ENCODE measurements around the gene TTC7B.

TTC7B gene

DNA sequence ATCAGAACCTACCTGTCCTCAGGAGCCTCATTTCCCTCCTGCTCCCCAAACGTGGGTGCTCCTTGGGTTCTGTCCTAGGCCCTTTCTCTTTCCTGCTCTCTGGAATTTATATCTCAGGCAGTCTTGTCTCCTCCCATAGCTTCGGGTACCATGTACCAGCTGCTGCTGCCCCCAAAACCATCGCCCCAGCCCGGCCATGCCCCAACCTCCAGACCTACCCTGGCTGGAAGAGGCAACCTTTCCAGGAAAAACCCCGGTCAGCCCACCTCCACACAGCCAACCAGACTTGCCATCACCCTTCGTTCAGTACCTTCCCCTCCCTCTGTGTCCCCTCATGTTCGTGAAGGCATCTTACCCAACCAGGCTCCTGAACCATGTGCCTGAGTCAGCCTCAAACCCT is 254.3 kb downstream of the TTC7B start:
- no peak overlapping the region for H3K27ac ChIP-seq (ENCODE audit: insufficient read depth, low read depth, low read length, poor library complexity, severe bottlenecking)
- no peaks in the 10 kb centered on the region for H3K36me3 ChIP-seq (ENCODE audit: control insufficient read depth, insufficient read depth, low read length)
- H3K27me3 ChIP-seq (ENCODE audit: control insufficient read depth, insufficient read depth, low read length, poor library complexity, severe bottlenecking), result no peaks in the 10 kb centered on the region
- no peaks in the 10 kb centered on the region for H3K9me3 ChIP-seq (ENCODE audit: control insufficient read depth, low read length)
- no peak overlapping the region for H3K4me3 ChIP-seq (ENCODE audit: insufficient read depth, low read depth, low read length)
- peaks cover 6% of the 10 kb centered on the region for H3K4me1 ChIP-seq (ENCODE audit: control insufficient read depth, insufficient read depth, low read length)
- WGBS, 2 experiments, result 90 to 94% methylated on average over 7 of the region's 7 CpGs

DNA sequence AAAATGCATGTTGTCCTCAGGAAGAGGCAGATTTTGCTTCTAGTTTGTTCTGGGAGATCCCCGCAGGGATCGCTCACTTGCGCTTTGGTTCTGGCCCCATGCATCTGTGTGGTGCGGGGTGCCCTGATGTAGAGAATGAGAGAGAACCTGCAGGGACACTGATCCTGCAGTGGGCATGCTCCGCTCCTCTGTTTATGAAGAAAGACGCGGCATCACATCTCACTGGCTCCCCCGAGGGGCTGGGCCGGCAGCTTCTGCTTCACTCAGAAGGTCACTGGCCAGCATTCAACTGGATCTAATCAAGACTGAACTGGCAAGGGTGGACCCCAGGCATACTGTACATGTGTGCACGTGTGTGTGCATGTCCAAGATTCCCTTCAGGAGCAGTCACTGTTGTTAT is 255.2 kb downstream of the TTC7B start:
- no peak overlapping the region for H3K4me3 ChIP-seq (ENCODE audit: insufficient read depth, low read depth, low read length)
- peaks cover 10% of the 10 kb centered on the region for H3K4me1 ChIP-seq (ENCODE audit: control insufficient read depth, insufficient read depth, low read length)
- H3K9me3 ChIP-seq (ENCODE audit: control insufficient read depth, low read length), result no peaks in the 10 kb centered on the region
- WGBS, 2 experiments, result 82 to 88% methylated on average over 10 of the region's 10 CpGs
- no peaks in the 10 kb centered on the region for H3K36me3 ChIP-seq (ENCODE audit: control insufficient read depth, insufficient read depth, low read length)
- H3K27me3 ChIP-seq (ENCODE audit: control insufficient read depth, insufficient read depth, low read length, poor library complexity, severe bottlenecking), result no peaks in the 10 kb centered on the region
- no peak overlapping the region for H3K27ac ChIP-seq (ENCODE audit: insufficient read depth, low read depth, low read length, poor library complexity, severe bottlenecking)

DNA sequence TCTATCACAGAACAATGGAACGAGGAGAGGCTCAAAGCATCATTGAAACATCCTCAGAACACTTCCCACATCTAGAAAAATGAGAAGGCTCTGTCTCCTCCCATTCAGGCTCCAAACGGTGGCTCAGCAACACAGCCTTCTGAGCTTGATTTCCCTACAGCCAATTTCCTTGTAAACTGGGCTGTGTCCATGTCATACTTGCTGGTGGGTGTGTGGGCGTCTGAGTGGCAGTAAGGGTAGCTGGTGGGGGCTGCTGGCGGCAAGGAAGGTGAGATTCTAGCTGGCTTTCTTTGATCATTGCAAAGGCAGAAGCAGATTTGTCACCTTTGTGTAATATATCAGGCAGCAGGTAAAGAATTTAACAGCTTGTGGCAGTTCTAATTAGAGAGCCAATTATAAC is 255.7 kb downstream of the TTC7B start:
- peaks cover 15% of the 10 kb centered on the region for H3K4me1 ChIP-seq (ENCODE audit: control insufficient read depth, insufficient read depth, low read length)
- 89 to 91% methylated on average over 4 of the region's 4 CpGs for WGBS, 2 experiments
- H3K27ac ChIP-seq (ENCODE audit: insufficient read depth, low read depth, low read length, poor library complexity, severe bottlenecking), result no peak overlapping the region
- no peaks in the 10 kb centered on the region for H3K27me3 ChIP-seq (ENCODE audit: control insufficient read depth, insufficient read depth, low read length, poor library complexity, severe bottlenecking)
- H3K9me3 ChIP-seq (ENCODE audit: control insufficient read depth, low read length), result no peaks in the 10 kb centered on the region
- H3K4me3 ChIP-seq (ENCODE audit: insufficient read depth, low read depth, low read length), result no peak overlapping the region
- H3K36me3 ChIP-seq (ENCODE audit: control insufficient read depth, insufficient read depth, low read length), result no peaks in the 10 kb centered on the region

DNA sequence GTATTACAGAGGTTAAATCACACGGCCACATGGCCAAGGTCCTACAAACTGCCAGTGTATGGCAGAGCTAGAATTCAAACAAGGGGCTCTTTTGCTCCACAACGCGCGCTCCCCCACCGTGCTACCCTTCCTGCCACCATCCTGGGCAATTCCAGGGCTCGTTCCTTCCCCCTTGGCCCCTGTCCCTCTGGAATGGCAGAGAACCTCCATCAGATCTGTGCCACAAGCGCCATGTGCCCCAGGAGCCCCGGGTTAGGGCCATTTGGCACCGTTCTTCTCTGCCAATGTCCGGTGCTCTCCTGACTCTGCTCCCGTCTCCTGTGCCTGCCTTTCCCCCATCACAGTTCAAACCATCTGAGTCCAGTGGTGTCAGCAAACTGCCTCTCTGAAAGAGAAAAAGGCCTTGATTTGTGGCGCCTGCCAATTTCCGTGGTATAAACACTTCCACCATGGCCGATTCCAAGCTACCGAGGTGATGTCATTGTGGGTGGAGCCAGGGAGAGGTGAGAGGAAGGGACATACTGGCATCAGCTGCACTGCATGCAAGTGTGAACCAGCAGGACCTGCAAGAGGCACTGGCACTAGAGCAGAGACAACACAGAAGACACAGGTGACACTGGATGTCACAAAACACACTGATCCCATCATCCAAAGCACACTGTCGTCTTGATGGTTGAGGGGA is 256.3 kb downstream of the TTC7B start:
- Histone ChIP-seq H3K4me1 (ENCODE audit: control insufficient read depth, insufficient read depth, low read length) (peaks cover 17% of the 10 kb centered on the region), H3K27me3 (ENCODE audit: control insufficient read depth, insufficient read depth, low read length, poor library complexity, severe bottlenecking) (no peaks in the 10 kb centered on the region), H3K4me3 (ENCODE audit: insufficient read depth, low read depth, low read length) (no peak overlapping the region), H3K9me3 (ENCODE audit: control insufficient read depth, low read length) (no peaks in the 10 kb centered on the region), H3K36me3 (ENCODE audit: control insufficient read depth, insufficient read depth, low read length) (no peaks in the 10 kb centered on the region), H3K27ac (ENCODE audit: insufficient read depth, low read depth, low read length, poor library complexity, severe bottlenecking) (no peak overlapping the region)
- WGBS, 2 experiments, result 90 to 91% methylated on average over 16 of the region's 16 CpGs

DNA sequence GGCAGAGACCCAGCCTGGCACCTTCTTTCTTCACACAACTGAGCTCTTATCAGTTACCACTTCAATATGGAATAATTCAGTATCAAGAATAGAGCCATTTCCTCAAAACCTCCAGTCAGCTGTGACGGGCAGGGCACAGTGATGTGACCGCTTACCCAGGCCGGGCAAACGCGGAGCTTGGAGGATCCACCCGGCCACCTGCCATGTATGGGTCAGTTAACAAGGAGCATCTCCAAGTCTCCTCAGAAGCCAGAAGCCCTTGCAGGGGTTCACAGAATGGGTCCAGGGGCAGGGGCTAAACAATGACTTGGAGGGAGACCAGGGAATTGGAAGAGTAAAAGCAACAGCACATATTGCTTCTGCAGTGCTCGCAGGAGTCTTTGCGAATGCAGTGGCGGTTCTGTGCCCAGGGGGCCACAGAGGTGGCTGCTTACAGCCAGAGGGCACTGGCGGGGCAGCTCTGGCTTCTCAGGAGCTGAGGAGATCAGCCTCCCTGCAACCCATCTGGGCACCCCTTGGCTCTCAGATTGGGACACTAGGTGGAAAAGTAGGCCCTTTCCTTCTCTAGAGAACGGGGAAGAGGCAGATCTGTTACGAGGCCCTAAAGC is 257.1 kb downstream of the TTC7B start:
- Histone ChIP-seq H3K36me3 (ENCODE audit: control insufficient read depth, insufficient read depth, low read length) (no peaks in the 10 kb centered on the region), H3K27ac (ENCODE audit: insufficient read depth, low read depth, low read length, poor library complexity, severe bottlenecking) (no peak overlapping the region), H3K4me3 (ENCODE audit: insufficient read depth, low read depth, low read length) (no peak overlapping the region), H3K9me3 (ENCODE audit: control insufficient read depth, low read length) (no peaks in the 10 kb centered on the region), H3K4me1 (ENCODE audit: control insufficient read depth, insufficient read depth, low read length) (peaks cover 17% of the 10 kb centered on the region), H3K27me3 (ENCODE audit: control insufficient read depth, insufficient read depth, low read length, poor library complexity, severe bottlenecking) (no peaks in the 10 kb centered on the region)
- 93% methylated on average over 12 of the region's 12 CpGs for WGBS, 2 experiments

DNA sequence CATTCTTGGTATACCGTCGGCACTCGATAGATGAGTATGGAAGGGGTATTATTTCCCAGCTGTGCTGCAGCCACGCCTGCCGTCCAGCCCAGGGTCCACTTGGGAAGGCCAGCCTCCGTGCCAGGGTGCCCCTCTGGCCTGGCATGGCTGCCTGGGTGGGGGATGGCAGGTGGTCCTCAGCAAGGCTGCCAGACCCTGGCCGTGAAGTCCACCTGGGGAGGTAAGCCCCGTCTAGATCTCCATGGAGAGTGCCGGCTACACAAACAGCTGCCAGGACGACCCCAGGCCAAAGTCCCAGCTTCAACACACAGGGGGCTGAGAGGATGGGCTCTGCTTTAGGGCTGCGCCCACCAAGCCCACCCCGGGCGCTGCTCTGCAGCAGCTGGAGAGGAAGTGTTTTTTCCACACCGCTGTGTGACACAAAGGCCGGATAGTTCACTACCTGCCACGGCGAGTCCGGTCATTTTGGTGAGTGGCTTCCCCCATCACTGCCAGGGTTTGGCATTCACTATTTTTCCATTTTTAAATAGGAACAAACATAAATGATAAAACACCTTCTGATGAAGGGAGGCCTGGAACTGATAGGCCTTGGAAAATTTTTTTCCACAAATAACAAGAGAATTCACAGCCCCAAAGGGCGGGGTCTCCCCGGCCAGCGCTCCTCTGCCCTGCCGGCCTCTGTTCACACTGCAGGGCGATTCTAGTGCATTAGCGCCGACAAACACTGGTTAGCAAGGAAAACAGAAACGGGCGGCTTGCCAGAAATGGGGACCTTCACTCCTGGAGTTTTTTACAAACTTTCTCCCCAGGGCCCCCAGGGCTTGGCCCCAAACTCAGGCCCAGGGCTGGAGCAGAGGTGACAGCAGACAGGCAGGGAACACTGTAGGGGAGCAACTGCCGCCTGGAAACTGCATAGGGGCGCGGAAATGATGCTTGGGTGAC is 257.9 kb downstream of the TTC7B start:
- no peaks in the 10 kb centered on the region for H3K9me3 ChIP-seq (ENCODE audit: control insufficient read depth, low read length)
- no peaks in the 10 kb centered on the region for H3K36me3 ChIP-seq (ENCODE audit: control insufficient read depth, insufficient read depth, low read length)
- H3K27ac ChIP-seq (ENCODE audit: insufficient read depth, low read depth, low read length, poor library complexity, severe bottlenecking), result no peak overlapping the region
- no peaks in the 10 kb centered on the region for H3K27me3 ChIP-seq (ENCODE audit: control insufficient read depth, insufficient read depth, low read length, poor library complexity, severe bottlenecking)
- 91 to 93% methylated on average over 30 of the region's 30 CpGs for WGBS, 2 experiments
- H3K4me1 ChIP-seq (ENCODE audit: control insufficient read depth, insufficient read depth, low read length), result peaks cover 20% of the 10 kb centered on the region
- H3K4me3 ChIP-seq (ENCODE audit: insufficient read depth, low read depth, low read length), result no peak overlapping the region

DNA sequence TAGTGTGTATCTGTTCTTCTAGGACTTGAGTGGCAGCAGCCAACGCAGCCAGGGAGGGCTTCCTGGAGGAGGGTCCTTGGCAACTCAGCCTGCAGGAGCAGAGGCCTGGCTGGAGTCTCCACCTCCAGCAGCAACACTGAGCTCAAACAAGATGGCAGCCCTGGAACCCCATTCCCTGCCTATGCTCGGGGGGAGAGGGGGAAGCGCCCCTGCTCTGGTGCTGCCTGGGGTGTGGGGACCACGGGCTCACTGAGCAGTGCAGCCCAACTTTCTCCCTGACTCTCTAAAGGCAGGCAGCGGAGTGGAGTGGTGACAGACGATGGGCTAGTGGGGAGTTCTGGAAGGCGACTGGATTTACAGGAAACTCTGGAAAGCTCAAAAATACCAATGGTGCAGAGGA is 258.7 kb downstream of the TTC7B start:
- Histone ChIP-seq H3K27me3 (ENCODE audit: control insufficient read depth, insufficient read depth, low read length, poor library complexity, severe bottlenecking) (no peaks in the 10 kb centered on the region), H3K4me3 (ENCODE audit: insufficient read depth, low read depth, low read length) (no peak overlapping the region), H3K4me1 (ENCODE audit: control insufficient read depth, insufficient read depth, low read length) (peaks cover 28% of the 10 kb centered on the region), H3K9me3 (ENCODE audit: control insufficient read depth, low read length) (no peaks in the 10 kb centered on the region), H3K27ac (ENCODE audit: insufficient read depth, low read depth, low read length, poor library complexity, severe bottlenecking) (no peak overlapping the region), H3K36me3 (ENCODE audit: control insufficient read depth, insufficient read depth, low read length) (no peaks in the 10 kb centered on the region)
- 93 to 95% methylated on average over 7 of the region's 7 CpGs for WGBS, 2 experiments

DNA sequence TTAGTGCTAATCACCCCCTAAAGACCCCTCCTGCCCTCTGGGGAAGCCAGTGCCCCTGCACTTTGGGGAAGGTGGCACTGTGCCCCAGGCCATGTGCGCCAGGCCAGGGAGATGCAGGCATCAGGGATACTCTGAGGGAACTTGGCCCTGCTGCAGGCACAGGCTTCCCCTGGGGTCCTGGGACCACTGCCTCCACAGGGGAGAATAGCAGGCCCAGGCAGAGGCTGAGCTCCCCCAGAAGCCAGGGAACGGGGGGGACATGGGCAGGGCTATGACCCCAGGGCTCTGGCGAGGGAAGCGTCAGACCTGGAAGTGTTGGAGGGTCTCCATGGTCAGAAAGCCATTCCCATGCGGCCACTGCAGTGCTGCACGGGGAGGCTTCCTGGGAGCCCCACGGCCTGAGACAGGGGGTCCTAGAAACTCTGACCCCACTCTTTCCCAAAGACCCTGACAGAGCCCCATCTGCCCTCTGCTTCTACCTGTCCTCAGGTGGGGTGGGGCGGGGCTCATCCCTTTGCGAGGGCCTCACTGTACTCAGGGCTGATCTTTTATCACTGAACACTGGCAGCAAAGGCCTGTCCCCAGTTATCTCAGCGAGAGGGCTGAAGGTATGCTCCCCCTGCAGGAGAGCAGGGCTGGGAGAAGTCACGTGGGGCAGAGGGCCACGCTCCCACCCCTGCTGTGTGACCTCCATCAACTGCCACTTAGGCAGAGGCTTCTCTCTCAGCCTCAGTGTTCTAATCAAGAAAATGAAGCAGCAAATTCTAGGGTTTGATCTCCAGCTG is 259.4 kb downstream of the TTC7B start:
- Histone ChIP-seq H3K9me3 (ENCODE audit: control insufficient read depth, low read length) (no peaks in the 10 kb centered on the region), H3K36me3 (ENCODE audit: control insufficient read depth, insufficient read depth, low read length) (no peaks in the 10 kb centered on the region), H3K27me3 (ENCODE audit: control insufficient read depth, insufficient read depth, low read length, poor library complexity, severe bottlenecking) (no peaks in the 10 kb centered on the region), H3K4me3 (ENCODE audit: insufficient read depth, low read depth, low read length) (no peak overlapping the region), H3K27ac (ENCODE audit: insufficient read depth, low read depth, low read length, poor library complexity, severe bottlenecking) (no peak overlapping the region), H3K4me1 (ENCODE audit: control insufficient read depth, insufficient read depth, low read length) (peaks cover 30% of the 10 kb centered on the region)
- 90 to 92% methylated on average over 12 of the region's 12 CpGs for WGBS, 2 experiments

DNA sequence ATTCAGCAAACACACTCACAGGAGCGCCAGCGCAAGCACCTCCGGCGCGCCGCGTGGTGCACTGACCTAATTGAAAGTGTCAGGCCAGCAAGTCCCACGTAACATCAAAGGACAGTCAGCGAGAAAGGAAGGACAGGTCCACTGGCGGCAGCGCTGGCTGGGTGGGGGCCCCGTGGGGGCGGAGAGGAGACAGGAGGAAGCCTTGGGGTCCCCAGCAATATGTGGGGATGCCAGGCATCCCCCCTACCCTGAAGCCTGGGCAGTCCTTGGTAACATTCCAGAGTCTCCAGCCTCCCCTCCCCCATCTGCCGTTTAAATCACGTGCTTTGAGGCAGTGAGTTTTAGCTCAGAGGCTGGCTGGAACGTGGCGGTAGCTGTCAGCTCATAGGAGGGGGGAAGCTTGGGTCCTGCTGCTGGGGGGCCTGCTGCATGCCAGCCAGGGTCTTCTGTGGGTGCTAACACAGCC is 260.2 kb downstream of the TTC7B start:
- Histone ChIP-seq H3K36me3 (ENCODE audit: control insufficient read depth, insufficient read depth, low read length) (no peaks in the 10 kb centered on the region), H3K4me3 (ENCODE audit: insufficient read depth, low read depth, low read length) (no peak overlapping the region), H3K9me3 (ENCODE audit: control insufficient read depth, low read length) (no peaks in the 10 kb centered on the region), H3K27me3 (ENCODE audit: control insufficient read depth, insufficient read depth, low read length, poor library complexity, severe bottlenecking) (no peaks in the 10 kb centered on the region), H3K4me1 (ENCODE audit: control insufficient read depth, insufficient read depth, low read length) (peaks cover 35% of the 10 kb centered on the region), H3K27ac (ENCODE audit: insufficient read depth, low read depth, low read length, poor library complexity, severe bottlenecking) (no peak overlapping the region)
- 34 to 37% methylated on average over 17 of the region's 17 CpGs for WGBS, 2 experiments
